GM12878 (cell line): ENCODE data around the gene KCNJ10.

Source experiments
- HDGF ChIP-seq: fragments of 450-650 bp; IDR thresholded peaks from 2 replicates; pipeline ENCODE4 v1.6.1; 2016; ENCODE audit warnings: antibody characterized with exemption
- SRF ChIP-seq, 2 experiments: IDR thresholded peaks; 2 replicates each; pipeline ENCODE4 v1.6.1; 2011; ENCODE audit warnings: low read depth in 2 of 2, low read length in 2 of 2, mild to moderate bottlenecking in 1 of 2, moderate library complexity in 1 of 2
- TARDBP ChIP-seq: IDR thresholded peaks from 2 replicates; pipeline ENCODE4 v1.6.1; 2016; ENCODE audit warnings: borderline replicate concordance
- ZNF274 ChIP-seq: IDR thresholded peaks from one replicate; pipeline ENCODE4 v1.8.0; 2011; ENCODE audit not compliant: insufficient read length, insufficient read depth
- TF ChIP-seq, protein P1 (sequence below): fragments of 450-650 bp; formaldehyde crosslinking; IDR thresholded peaks from 2 replicates; pipeline ENCODE4 v1.4.0; 2022; ENCODE audit warnings: mild to moderate bottlenecking, moderate library complexity
- TF ChIP-seq, protein P2 (sequence below): IDR thresholded peaks from 2 replicates; pipeline ENCODE4 v1.6.1; 2012; ENCODE audit warnings: mild to moderate bottlenecking, low read depth, low read length

GRCh38 chr1:160063176-160063575, 6.8 kb downstream of the KCNJ10 start:
- no peak for TF ChIP-seq SRF (IDR thresholded peaks at IDR 0.05; ENCODE audit: low read depth in 2 of 2, low read length in 2 of 2)
- no peak for TF ChIP-seq HDGF
- TF ChIP-seq ZNF274, result no peak
- TF ChIP-seq TARDBP, result no peak
- TF ChIP-seq, protein P1, sequence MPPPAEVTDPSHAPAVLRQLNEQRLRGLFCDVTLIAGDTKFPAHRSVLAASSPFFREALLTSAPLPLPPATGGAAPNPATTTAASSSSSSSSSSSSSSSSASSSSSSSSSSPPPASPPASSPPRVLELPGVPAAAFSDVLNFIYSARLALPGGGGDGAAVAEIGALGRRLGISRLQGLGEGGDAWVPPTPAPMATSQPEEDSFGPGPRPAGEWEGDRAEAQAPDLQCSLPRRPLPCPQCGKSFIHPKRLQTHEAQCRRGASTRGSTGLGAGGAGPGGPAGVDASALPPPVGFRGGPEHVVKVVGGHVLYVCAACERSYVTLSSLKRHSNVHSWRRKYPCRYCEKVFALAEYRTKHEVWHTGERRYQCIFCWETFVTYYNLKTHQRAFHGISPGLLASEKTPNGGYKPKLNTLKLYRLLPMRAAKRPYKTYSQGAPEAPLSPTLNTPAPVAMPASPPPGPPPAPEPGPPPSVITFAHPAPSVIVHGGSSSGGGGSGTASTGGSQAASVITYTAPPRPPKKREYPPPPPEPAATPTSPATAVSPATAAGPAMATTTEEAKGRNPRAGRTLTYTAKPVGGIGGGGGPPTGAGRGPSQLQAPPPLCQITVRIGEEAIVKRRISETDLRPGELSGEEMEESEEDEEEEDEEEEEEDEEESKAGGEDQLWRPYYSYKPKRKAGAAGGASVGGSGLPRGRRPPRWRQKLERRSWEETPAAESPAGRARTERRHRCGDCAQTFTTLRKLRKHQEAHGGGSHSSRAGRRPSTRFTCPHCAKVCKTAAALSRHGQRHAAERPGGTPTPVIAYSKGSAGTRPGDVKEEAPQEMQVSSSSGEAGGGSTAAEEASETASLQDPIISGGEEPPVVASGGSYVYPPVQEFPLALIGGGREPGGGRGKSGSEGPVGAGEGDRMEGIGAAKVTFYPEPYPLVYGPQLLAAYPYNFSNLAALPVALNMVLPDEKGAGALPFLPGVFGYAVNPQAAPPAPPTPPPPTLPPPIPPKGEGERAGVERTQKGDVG (CRISPR knock-in tag), result no peak
- TF ChIP-seq, protein P2, sequence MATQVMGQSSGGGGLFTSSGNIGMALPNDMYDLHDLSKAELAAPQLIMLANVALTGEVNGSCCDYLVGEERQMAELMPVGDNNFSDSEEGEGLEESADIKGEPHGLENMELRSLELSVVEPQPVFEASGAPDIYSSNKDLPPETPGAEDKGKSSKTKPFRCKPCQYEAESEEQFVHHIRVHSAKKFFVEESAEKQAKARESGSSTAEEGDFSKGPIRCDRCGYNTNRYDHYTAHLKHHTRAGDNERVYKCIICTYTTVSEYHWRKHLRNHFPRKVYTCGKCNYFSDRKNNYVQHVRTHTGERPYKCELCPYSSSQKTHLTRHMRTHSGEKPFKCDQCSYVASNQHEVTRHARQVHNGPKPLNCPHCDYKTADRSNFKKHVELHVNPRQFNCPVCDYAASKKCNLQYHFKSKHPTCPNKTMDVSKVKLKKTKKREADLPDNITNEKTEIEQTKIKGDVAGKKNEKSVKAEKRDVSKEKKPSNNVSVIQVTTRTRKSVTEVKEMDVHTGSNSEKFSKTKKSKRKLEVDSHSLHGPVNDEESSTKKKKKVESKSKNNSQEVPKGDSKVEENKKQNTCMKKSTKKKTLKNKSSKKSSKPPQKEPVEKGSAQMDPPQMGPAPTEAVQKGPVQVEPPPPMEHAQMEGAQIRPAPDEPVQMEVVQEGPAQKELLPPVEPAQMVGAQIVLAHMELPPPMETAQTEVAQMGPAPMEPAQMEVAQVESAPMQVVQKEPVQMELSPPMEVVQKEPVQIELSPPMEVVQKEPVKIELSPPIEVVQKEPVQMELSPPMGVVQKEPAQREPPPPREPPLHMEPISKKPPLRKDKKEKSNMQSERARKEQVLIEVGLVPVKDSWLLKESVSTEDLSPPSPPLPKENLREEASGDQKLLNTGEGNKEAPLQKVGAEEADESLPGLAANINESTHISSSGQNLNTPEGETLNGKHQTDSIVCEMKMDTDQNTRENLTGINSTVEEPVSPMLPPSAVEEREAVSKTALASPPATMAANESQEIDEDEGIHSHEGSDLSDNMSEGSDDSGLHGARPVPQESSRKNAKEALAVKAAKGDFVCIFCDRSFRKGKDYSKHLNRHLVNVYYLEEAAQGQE, result no peak
